GM21447 (cell line): Measurements from ENCODE around the gene VN1R5.

Experiments used
- ATAC-seq: cut with Tn5 transposase; IDR thresholded peaks from one replicate; pipeline ENCODE4 v1.9.1; 2021; ENCODE audit not compliant: unreplicated experiment

Gene VN1R5

DNA sequence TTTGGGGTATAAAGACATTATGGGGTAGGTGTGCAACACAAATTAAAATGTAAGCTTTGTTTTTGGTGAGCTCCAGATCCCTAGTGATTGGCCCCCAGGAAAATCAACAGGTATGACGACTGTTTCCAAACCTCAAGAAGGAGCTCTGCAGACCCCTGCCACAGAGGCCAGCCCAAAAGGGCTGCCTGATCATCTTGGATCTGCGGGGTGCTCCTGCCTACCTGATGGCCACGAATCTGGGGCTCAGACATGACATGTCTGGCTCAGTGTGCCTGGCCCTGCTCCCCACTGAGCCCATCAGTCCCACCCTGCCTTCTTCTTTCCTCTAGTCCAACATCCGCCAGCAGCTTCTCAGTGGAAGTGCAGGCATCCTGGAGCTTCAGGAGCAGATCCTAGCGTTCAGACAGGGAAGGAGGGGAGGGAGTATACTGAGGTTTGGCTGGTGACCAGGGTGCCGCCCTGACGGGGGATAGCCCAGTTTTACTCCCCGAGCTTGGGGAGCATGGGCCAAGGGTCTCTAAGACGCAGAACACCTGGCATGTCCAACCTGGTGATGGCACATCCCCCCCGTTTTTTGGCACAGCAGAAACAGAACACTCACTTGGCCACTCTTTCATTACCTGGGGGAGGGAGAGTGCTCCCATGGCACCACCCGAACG, 44.0 kb downstream of the VN1R5 start:
- no peak for ATAC-seq

DNA sequence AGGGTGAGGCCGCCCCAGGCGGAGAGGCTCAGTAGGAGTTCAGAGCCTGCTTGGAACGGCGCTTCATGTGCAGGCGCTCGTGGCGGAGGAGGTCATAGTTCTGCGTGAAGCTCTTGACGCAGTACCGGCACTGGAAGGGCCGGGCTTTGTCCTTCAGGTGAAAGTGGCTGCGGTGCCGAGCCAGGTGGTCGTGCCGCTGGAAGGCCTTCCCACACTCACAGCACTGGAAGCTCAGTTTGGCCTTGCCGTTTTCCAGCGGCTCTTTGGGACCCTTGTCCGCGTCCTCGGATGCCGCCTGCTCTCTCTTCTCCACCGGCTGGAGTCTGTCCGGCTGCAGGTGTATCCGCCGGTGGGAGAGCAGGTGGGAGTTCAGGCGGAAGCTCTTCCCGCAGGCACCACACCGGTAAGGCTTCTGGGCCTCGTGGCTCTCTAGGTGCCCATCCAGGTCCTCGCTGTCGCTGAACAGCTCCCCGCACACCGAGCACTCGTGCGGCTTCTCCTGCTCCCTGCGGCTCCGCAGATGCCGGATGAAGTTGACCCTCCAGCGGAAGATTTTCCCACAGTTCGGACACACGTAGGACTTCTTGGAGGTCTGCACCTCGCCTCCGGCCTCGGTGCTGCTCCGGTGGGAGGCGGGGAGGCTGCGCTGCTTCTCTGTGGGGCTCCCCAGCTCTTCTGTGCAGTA, 44.8 kb downstream of the VN1R5 start:
- ATAC-seq: no peak

- no peak for ATAC-seq
These were observed 45.3 kb downstream of the VN1R5 start for GRCh38 chr1:247301176-247301540.

GRCh38 chr1:247303216-247303615, 47.3 kb downstream of the VN1R5 start:
- no peak for ATAC-seq

DNA sequence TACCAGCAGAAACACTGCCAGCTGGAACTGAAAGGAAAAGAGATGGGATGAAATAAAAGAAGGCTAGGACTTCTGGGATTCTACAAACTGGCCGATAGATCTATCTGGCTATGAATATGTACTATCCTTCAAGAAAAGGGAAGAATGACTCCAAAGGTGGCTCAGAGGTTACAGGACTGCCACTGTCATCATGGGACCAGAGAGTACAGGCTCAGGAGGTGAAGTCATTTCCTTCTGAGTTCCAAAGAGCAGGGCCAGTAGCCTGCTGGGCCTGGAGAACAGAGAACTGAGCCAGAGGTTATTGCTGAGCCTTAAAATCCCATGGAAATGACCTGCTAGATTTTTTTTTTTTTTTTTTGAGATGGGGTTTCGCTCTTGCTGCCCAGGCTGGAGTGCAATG, 48.2 kb downstream of the VN1R5 start:
- no peak for ATAC-seq
